GM23248 (cell line): ENCODE results near the gene TMUB1.

Experiments used
- EZH2 ChIP-seq: fragments of 200-600 bp; sonication (generic); IDR thresholded peaks from 2 replicates; pipeline ENCODE4 v1.6.1; 2018; ENCODE audit warnings: antibody characterized with exemption, mild to moderate bottlenecking; ENCODE audit not compliant: insufficient read depth, poor library complexity, severe bottlenecking
- EZH2phosphoT487 ChIP-seq: fragments of 200-600 bp; sonication (generic); IDR thresholded peaks from 2 replicates; pipeline ENCODE4 v1.6.1; 2018; ENCODE audit warnings: antibody characterized with exemption, moderate library complexity, mild to moderate bottlenecking, low read depth; ENCODE audit not compliant: insufficient read depth

DNA sequence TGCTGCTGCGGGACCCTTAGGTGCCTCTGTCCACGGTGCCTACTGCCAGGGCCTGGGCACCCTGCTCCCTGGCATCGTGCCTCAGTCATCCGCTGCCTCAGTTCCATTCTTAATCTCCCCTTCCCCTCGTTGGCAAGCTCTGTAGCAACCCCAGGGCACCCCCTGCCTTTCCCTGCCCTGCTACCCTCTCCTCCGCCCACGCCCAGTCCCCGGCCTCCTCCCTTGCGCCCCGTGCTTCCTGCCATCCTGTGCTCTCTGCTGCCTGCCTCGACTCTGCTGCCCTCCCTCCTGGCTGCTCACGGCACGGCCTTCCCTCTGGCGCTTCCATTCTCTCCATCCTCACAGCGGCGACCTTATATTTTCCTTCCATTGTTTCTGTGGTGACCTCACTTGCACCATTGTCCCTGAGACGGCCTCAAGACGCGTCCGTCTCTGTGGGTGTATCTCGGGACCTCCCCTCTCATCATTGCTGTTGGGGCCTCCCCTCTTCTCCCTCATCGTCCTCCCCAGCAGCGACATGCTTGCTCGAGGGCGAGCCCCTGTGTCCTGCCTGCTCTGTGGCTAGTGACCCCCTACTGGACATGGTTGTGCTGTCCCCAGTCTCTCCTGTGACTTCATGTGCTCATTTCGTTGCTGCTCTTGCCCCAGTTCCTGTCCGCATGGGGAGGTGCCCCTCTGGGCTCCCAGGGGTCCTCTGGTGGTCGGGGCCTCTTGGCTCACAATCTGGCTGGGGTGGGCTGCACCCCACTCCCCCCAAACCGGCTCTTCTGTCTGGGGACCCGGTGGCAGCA, 38.3 kb upstream of the TMUB1 start:
- TF ChIP-seq EZH2 (no peak), EZH2phosphoT487 (no peak)
